Measurements from ENCODE around the gene OLIG2. TPM values are rescaled to one million over a fixed set of nuclear protein-coding genes. Genes with fewer than 3 reads are reported as not detected.

Gene OLIG2
- total RNA-seq, 4 donors from 2014 or later = not detected

GRCh38 chr21:33032434-33033047 is 6.8 kb downstream of the OLIG2 start:
- no peak for TF ChIP-seq CTCF (IDR thresholded peaks at IDR 0.05)
- no peak for ATAC-seq (ENCODE audit: low FRiP score)
- no peak for DNase-seq (ENCODE audit: low spot score)

- no peak for TF ChIP-seq CTCF (IDR thresholded peaks at IDR 0.05)
- ATAC-seq (ENCODE audit: low FRiP score) (no peak), DNase-seq (ENCODE audit: low spot score) (no peak)
Observed at GRCh38 chr21:33033094-33033951, 7.6 kb downstream of the OLIG2 start.

GRCh38 chr21:33033961-33034413 is 8.3 kb downstream of the OLIG2 start:
- no peak for TF ChIP-seq CTCF (IDR thresholded peaks at IDR 0.05)
- ATAC-seq (ENCODE audit: low FRiP score) = no peak
- DNase-seq (ENCODE audit: low spot score) = no peak

DNA sequence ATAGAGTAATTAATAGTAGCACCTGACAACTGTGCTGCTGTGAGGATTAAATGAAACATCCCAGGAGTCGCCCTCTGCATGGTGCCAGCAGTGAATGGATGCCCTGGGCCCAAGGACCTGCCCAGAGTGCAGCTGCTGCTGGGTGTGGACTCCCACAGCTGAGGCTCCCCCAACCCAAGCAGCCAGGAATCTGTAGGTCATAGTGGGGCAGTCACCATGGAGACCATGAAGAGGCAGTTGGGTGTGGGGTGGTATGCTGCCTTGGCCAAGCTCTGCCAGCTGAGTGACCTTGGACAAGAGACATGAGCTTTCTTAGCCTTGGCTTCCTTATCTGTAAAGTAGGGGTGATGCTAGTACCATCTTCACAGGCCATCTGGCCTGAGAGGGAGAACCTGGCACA is 9.4 kb downstream of the OLIG2 start:
- TF ChIP-seq CTCF (IDR thresholded peaks at IDR 0.05) = no peak
- ATAC-seq (ENCODE audit: low FRiP score) (no peak), DNase-seq (ENCODE audit: low spot score) (no peak)

- ATAC-seq (ENCODE audit: low FRiP score) (no peak), DNase-seq (ENCODE audit: low spot score) (no peak)
- no peak for TF ChIP-seq CTCF (IDR thresholded peaks at IDR 0.05)
Observed at GRCh38 chr21:33036430-33037162, 10.9 kb downstream of the OLIG2 start.

DNA sequence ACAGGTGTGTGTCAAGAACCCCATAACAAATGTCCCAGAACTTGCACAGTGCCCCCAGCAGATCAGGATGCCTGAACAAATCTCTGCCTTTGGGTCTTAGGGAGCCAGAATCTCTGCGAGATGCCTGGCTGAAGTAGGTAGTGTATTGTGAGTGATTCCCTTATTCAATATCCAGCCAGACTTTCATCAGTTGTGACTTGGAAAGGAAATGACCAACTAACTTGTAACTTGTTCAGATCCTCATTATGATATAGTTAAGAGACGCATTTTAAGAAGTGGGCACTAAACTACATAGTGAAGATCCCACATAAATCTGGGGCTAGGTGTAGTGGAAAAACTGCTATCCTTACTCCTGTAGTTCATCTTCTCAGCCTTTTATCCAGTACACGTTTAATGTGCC is 11.8 kb downstream of the OLIG2 start:
- ATAC-seq (ENCODE audit: low FRiP score) = no peak
- no peak for TF ChIP-seq CTCF (IDR thresholded peaks at IDR 0.05)

More for the DNA sequence above, 11.8 kb downstream of the OLIG2 start:
- DNase-seq (ENCODE audit: low spot score) = no peak
